ENCODE measurements around the gene RNU1-4.
"Not testable (repeated sequence)": the region's sequence is repeated elsewhere in the genome, so short reads cannot be mapped to it uniquely, and the experiment has no call there.

DNA sequence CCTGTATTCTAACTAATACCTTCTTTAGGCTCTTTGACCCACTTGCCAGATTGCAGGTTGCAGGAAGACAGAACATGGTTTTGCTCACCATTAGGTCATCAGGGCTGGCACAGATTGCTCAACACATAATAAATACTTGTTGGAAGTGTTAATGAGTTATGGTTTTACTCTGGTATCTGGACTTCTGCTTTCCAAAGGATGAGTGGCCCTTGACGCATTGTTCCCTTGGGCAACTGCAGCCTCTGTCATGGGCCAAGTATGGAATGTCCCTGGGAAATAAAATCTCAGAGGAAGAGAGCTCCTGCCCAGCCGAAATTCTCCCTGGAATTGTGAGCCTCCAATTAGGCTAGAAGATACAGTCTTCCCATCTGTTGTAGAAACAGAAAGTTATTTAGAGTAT lies 40.7 kb downstream of the RNU1-4 start:
- TF ChIP-seq, protein P1, sequence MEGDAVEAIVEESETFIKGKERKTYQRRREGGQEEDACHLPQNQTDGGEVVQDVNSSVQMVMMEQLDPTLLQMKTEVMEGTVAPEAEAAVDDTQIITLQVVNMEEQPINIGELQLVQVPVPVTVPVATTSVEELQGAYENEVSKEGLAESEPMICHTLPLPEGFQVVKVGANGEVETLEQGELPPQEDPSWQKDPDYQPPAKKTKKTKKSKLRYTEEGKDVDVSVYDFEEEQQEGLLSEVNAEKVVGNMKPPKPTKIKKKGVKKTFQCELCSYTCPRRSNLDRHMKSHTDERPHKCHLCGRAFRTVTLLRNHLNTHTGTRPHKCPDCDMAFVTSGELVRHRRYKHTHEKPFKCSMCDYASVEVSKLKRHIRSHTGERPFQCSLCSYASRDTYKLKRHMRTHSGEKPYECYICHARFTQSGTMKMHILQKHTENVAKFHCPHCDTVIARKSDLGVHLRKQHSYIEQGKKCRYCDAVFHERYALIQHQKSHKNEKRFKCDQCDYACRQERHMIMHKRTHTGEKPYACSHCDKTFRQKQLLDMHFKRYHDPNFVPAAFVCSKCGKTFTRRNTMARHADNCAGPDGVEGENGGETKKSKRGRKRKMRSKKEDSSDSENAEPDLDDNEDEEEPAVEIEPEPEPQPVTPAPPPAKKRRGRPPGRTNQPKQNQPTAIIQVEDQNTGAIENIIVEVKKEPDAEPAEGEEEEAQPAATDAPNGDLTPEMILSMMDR (IDR thresholded peaks at IDR 0.05; ENCODE audit: low read depth, low read length) = not testable (repeated sequence)
- TF ChIP-seq EZH2phosphoT487 (IDR thresholded peaks at IDR 0.05; ENCODE audit: low read depth) = not testable (repeated sequence)

All from OCI-LY3 (cell line).